Measurements from ENCODE around the gene ASMT.

The ASMT gene

GRCh38 chrX:1581132-1581531 is 33.7 kb upstream of the ASMT start:
- H3K27me3 ChIP-seq (ENCODE audit: insufficient read depth, poor library complexity, severe bottlenecking), result no peaks in the 10 kb centered on the region
- H3K4me3 ChIP-seq (ENCODE audit: severe bottlenecking), result no peak overlapping the region
- DNase-seq (ENCODE audit: low spot score) (no peak), ATAC-seq (ENCODE audit: low read depth) (peak; percentile 68)
- peak; percentile 61 for TF ChIP-seq CTCF (IDR thresholded peaks at IDR 0.05; ENCODE audit: poor library complexity, severe bottlenecking)
- no peak overlapping the region for H3K27ac ChIP-seq (ENCODE audit: poor library complexity, severe bottlenecking)
- H3K9me3 ChIP-seq (ENCODE audit: severe bottlenecking), result no peaks in the 10 kb centered on the region
- peaks cover 3% of the 10 kb centered on the region for H3K4me1 ChIP-seq (ENCODE audit: insufficient read depth, poor library complexity, severe bottlenecking)
- no peaks in the 10 kb centered on the region for H3K36me3 ChIP-seq (ENCODE audit: low read depth)

GRCh38 chrX:1582686-1583437 is 32.0 kb upstream of the ASMT start:
- no peak overlapping the region for H3K4me3 ChIP-seq (ENCODE audit: severe bottlenecking)
- DNase-seq (ENCODE audit: low spot score), result no peak
- no peaks in the 10 kb centered on the region for H3K27me3 ChIP-seq (ENCODE audit: insufficient read depth, poor library complexity, severe bottlenecking)
- ATAC-seq (ENCODE audit: low read depth), result peak; percentile 80
- peaks cover 3% of the 10 kb centered on the region for H3K4me1 ChIP-seq (ENCODE audit: insufficient read depth, poor library complexity, severe bottlenecking)
- no peak for TF ChIP-seq CTCF (IDR thresholded peaks at IDR 0.05; ENCODE audit: poor library complexity, severe bottlenecking)
- no peaks in the 10 kb centered on the region for H3K9me3 ChIP-seq (ENCODE audit: severe bottlenecking)
- H3K36me3 ChIP-seq (ENCODE audit: low read depth), result no peaks in the 10 kb centered on the region
- H3K27ac ChIP-seq (ENCODE audit: poor library complexity, severe bottlenecking), result no peak overlapping the region

- no peak for TF ChIP-seq CTCF (IDR thresholded peaks at IDR 0.05; ENCODE audit: poor library complexity, severe bottlenecking)
- no peak for ATAC-seq (ENCODE audit: low read depth)
- no peak for DNase-seq (ENCODE audit: low spot score)
- no peak overlapping the region for H3K27ac ChIP-seq (ENCODE audit: poor library complexity, severe bottlenecking)
- H3K4me3 ChIP-seq (ENCODE audit: severe bottlenecking), result no peak overlapping the region
- H3K36me3 ChIP-seq (ENCODE audit: low read depth), result no peaks in the 10 kb centered on the region
- no peaks in the 10 kb centered on the region for H3K9me3 ChIP-seq (ENCODE audit: severe bottlenecking)
- H3K4me1 ChIP-seq (ENCODE audit: insufficient read depth, poor library complexity, severe bottlenecking), result peaks cover 3% of the 10 kb centered on the region
- no peaks in the 10 kb centered on the region for H3K27me3 ChIP-seq (ENCODE audit: insufficient read depth, poor library complexity, severe bottlenecking)
These were observed 30.4 kb upstream of the ASMT start for GRCh38 chrX:1584237-1585011.

- Histone ChIP-seq H3K27me3 (ENCODE audit: insufficient read depth, poor library complexity, severe bottlenecking) (no peaks in the 10 kb centered on the region), H3K9me3 (ENCODE audit: severe bottlenecking) (no peaks in the 10 kb centered on the region), H3K36me3 (ENCODE audit: low read depth) (no peaks in the 10 kb centered on the region), H3K27ac (ENCODE audit: poor library complexity, severe bottlenecking) (no peak overlapping the region), H3K4me1 (ENCODE audit: insufficient read depth, poor library complexity, severe bottlenecking) (peaks cover 3% of the 10 kb centered on the region), H3K4me3 (ENCODE audit: severe bottlenecking) (no peak overlapping the region)
- ATAC-seq (ENCODE audit: low read depth) (no peak), DNase-seq (ENCODE audit: low spot score) (no peak)
- no peak for TF ChIP-seq CTCF (IDR thresholded peaks at IDR 0.05; ENCODE audit: poor library complexity, severe bottlenecking)
These were observed 27.7 kb upstream of the ASMT start for GRCh38 chrX:1587161-1587560.
